K562 (cell line): ENCODE data around the gene ADGRB3.

Source experiments
- ARID2 ChIP-seq: fragments of 450-650 bp; IDR thresholded peaks from 2 replicates; pipeline ENCODE4 v1.6.1; 2017; ENCODE audit warnings: antibody characterized with exemption, mild to moderate bottlenecking
- ATF3 ChIP-seq, 2 experiments: fragments of 450-650 bp in 1 of 2; sonication (generic) in 1 of 2; formaldehyde crosslinking in 1 of 2; IDR thresholded peaks in 1 of 2; conservative IDR thresholded peaks in 1 of 2; 2 replicates each; pipeline versions ENCODE4 v1.6.1 to v1.8.1; 2016 to 2023; ENCODE audit warnings: mild to moderate bottlenecking in 2 of 2, moderate library complexity in 2 of 2, inconsistent platforms in 1 of 2, missing genetic modification reagents in 1 of 2
- CEBPG ChIP-seq, 3 experiments: fragments of 200-800 bp in 1 of 3; sonication (Bioruptor generic) in 1 of 3; sonication (generic) in 1 of 3; formaldehyde crosslinking in 1 of 3; IDR thresholded peaks in 2 of 3; conservative IDR thresholded peaks in 1 of 3; 2 replicates each; pipeline versions ENCODE4 v1.6.1 to v1.8.0; 2016 to 2022; ENCODE audit warnings: missing compliant biosample characterization in 2 of 3, missing genetic modification characterization in 2 of 3, mild to moderate bottlenecking in 1 of 3, missing genetic modification reagents in 1 of 3
- CTCF ChIP-seq, 3 experiments: IDR thresholded peaks in 2 of 3; conservative IDR thresholded peaks in 1 of 3; 2 replicates each; pipeline ENCODE4 v1.5.1; 2011 to 2012; ENCODE audit warnings: low read length in 3 of 3, mild to moderate bottlenecking in 3 of 3, control low read depth in 2 of 3, improper control_type of control experiment in 1 of 3, inconsistent platforms in 1 of 3, low read depth in 1 of 3, mixed read lengths in 1 of 3, moderate library complexity in 1 of 3; ENCODE audit not compliant: insufficient read depth in 2 of 3
- NR3C1 ChIP-seq: sonication (generic); formaldehyde crosslinking; IDR thresholded peaks from 2 replicates; pipeline ENCODE4 v1.8.1; 2022; ENCODE audit warnings: missing genetic modification reagents
- PPARD ChIP-seq: fragments of 250-450 bp; sonication (Bioruptor Pico); IDR thresholded peaks from 2 replicates; pipeline ENCODE4 v1.8.0; 2022; ENCODE audit warnings: inconsistent platforms, mild to moderate bottlenecking, moderate library complexity
- SAFB ChIP-seq: fragments of 200-400 bp; formaldehyde crosslinking; IDR thresholded peaks from 2 replicates; pipeline ENCODE4 v1.6.1; 2017; ENCODE audit warnings: low read depth, low read length, borderline replicate concordance
- SMARCC2 ChIP-seq: fragments of 450-650 bp; IDR thresholded peaks from 2 replicates; pipeline ENCODE4 v1.6.1; 2017; ENCODE audit warnings: antibody characterized with exemption, moderate library complexity, mild to moderate bottlenecking, low read depth
- USF1 ChIP-seq: sonication (generic); formaldehyde crosslinking; IDR thresholded peaks from 2 replicates; pipeline ENCODE4 v1.9.0; 2022; ENCODE audit warnings: mild to moderate bottlenecking, missing genetic modification reagents
- ZFP1 ChIP-seq: fragments of 450-650 bp; formaldehyde crosslinking; IDR thresholded peaks from 2 replicates; pipeline ENCODE4 v1.4.0; 2020; ENCODE audit warnings: mild to moderate bottlenecking, mixed read lengths

- TF ChIP-seq USF1 (CRISPR knock-in tag) (no peak), CTCF (IDR thresholded peaks at IDR 0.05 in 2 of 3, conservative IDR thresholded peaks at IDR 0.05 in 1 of 3; ENCODE audit: insufficient read depth in 2 of 3, low read depth in 1 of 3, low read length in 3 of 3) (no peak), ARID2 (no peak), ATF3 (IDR thresholded peaks at IDR 0.05) (no peak), ATF3 (CRISPR knock-in tag; conservative IDR thresholded peaks at IDR 0.05) (no peak), SMARCC2 (no peak), PPARD (CRISPR knock-in tag) (no peak), ZFP1 (CRISPR knock-in tag) (no peak), CEBPG (CRISPR knock-in tag; IDR thresholded peaks at IDR 0.05) (no peak), CEBPG (tag; conservative IDR thresholded peaks at IDR 0.05 in 1 of 2, IDR thresholded peaks at IDR 0.05 in 1 of 2) (no peak), SAFB (no peak), NR3C1 (CRISPR knock-in tag) (no peak)
Observed at GRCh38 chr6:69019832-69020231, 384.8 kb downstream of the ADGRB3 start.
